Muscle layer of duodenum (tissue), 2 donors: Measurements from ENCODE around the gene ADD2.

Source experiments
- H3K27ac ChIP-seq: one replicate; pipeline ENCODE4 v1.7.0; 2013; ENCODE audit warnings: mild to moderate bottlenecking, low read length
- H3K27me3 ChIP-seq: one replicate; pipeline ENCODE4 v1.7.0; 2013; ENCODE audit warnings: low read depth, mild to moderate bottlenecking, control low read depth, low read length
- H3K36me3 ChIP-seq, 2 donors: one replicate each; pipeline ENCODE4 v1.7.0; 2013; ENCODE audit warnings: low read length in 2 of 2, control low read depth in 1 of 2, mild to moderate bottlenecking in 1 of 2; ENCODE audit not compliant: insufficient read depth in 2 of 2, control insufficient read depth in 1 of 2
- H3K4me1 ChIP-seq, 2 donors: one replicate each; pipeline ENCODE4 v1.7.0; 2013; ENCODE audit warnings: low read length in 2 of 2, mild to moderate bottlenecking in 2 of 2, control low read depth in 1 of 2, moderate library complexity in 1 of 2; ENCODE audit not compliant: insufficient read depth in 2 of 2, control insufficient read depth in 1 of 2
- H3K4me3 ChIP-seq, 2 donors: one replicate each; pipeline ENCODE4 v1.7.0; 2013; ENCODE audit warnings: low read length in 2 of 2, low read depth in 1 of 2, mild to moderate bottlenecking in 1 of 2
- H3K9me3 ChIP-seq, 2 donors: one replicate each; pipeline ENCODE4 v1.7.0; 2013; ENCODE audit warnings: low read length in 2 of 2, control low read depth in 1 of 2, mild to moderate bottlenecking in 1 of 2; ENCODE audit not compliant: control insufficient read depth in 1 of 2
- donor health status: healthy.

ADD2 gene

DNA sequence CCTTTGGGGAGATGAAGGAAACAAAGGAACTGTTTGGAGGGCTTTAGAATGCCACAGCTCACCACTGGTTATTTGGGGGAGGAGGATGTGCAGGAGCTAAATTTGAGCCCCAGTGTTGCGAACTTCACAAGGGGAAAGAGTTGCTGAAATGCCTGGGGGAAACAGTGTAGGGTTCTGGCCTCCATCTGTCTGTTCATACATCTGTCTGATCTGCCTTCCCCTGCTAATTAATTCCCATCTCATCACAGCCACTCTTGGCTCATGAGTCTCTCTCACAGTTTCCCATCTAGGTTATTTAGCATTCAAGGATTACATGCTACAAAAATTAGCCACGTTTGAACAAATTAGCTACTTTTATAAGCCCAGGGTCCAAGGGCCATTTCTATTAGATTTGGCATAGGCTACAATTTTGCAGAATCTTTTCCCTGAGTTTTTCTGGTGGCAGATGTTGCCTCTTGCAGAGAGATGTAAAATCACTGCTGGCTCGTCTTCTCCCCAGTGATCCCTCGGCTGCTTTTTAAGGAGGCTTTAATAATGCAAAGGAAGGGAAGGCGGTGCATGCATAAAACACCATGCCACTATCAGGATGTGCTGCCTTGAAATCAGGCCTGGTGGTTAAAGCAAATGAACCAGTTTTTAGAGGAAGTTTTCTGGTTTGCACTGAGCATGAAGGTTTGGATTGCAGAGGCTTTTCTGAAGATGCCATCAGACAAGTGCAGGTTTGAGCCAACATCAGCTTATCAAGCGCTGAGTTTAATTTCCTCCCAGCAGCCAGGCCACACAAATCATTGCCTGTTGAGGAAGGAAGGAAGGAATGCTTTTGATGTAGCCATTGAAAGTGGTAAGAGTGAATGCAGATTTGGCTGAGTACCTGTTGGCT is 35.0 kb downstream of the ADD2 start:
- H3K36me3 ChIP-seq = no peaks in the 10 kb centered on the region
- H3K27me3 ChIP-seq = no peaks in the 10 kb centered on the region
- no peaks in the 10 kb centered on the region for H3K4me1 ChIP-seq
- H3K4me3 ChIP-seq = no peak overlapping the region
- no peaks in the 10 kb centered on the region for H3K9me3 ChIP-seq
- no peak overlapping the region for H3K27ac ChIP-seq

DNA sequence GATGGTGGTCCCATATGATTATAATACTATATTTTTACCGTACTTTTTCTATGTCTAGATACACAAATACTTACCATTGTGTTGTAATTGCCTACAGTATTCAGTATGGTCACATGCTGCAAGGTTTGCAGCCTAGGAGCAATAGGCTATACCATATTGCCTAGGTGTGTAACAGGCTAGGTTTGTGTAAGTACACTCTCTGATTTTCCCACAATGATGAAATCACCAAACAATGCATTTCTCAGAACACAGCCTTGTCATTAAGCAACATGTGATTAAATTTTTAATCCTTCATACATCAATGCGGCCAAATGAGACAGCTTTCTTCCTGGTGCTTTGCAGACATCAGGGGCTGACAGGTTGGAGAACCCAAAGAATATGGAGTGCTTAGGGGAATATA is 37.3 kb downstream of the ADD2 start:
- Histone ChIP-seq H3K4me3 (no peak overlapping the region), H3K4me1 (no peaks in the 10 kb centered on the region), H3K9me3 (no peaks in the 10 kb centered on the region), H3K27me3 (no peaks in the 10 kb centered on the region), H3K27ac (no peak overlapping the region), H3K36me3 (no peaks in the 10 kb centered on the region)

DNA sequence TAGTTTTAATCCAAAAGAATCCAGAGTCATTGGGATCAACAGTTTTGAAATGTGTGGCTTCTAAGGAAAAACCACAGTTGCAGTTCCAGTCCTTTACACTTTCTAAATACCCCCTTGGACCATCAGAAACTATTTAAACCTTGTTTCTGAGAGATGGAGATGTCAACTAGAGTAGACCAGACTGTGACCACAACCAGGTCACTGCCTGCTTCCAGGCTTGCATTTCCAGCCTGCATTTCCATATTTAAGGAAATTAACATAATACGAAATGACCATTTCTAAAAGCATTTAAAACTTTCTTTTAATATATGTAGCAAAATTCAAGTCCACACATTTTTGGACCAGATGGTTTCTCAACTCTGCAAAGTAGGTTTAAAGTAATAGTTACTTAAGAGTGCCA is 38.4 kb downstream of the ADD2 start:
- no peaks in the 10 kb centered on the region for H3K36me3 ChIP-seq
- H3K4me3 ChIP-seq = no peak overlapping the region
- H3K9me3 ChIP-seq = no peaks in the 10 kb centered on the region
- H3K27ac ChIP-seq = no peak overlapping the region
- H3K27me3 ChIP-seq = no peaks in the 10 kb centered on the region
- H3K4me1 ChIP-seq = no peaks in the 10 kb centered on the region

DNA sequence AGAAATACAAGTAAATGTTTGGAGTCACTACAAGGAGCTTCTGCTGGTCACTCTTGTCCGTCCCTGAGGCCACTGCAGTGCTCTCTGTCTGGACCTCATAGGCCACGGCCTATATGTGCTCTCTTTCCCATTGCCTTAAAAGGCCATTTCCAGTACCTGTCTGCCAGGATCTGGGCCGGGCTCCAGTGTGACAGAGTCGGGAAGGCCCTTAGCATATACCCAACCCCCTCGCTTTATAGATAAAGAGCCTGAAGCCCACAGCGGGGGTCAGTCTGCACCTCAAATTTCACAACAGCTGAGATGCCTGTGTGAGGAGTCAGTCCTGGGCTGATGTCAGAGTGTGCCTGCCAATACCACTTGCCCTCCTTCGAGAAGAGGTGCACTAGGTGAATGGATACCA is 39.9 kb downstream of the ADD2 start:
- no peaks in the 10 kb centered on the region for H3K27me3 ChIP-seq
- no peaks in the 10 kb centered on the region for H3K36me3 ChIP-seq
- H3K4me3 ChIP-seq = no peak overlapping the region
- no peaks in the 10 kb centered on the region for H3K4me1 ChIP-seq
- no peak overlapping the region for H3K27ac ChIP-seq
- H3K9me3 ChIP-seq = no peaks in the 10 kb centered on the region

DNA sequence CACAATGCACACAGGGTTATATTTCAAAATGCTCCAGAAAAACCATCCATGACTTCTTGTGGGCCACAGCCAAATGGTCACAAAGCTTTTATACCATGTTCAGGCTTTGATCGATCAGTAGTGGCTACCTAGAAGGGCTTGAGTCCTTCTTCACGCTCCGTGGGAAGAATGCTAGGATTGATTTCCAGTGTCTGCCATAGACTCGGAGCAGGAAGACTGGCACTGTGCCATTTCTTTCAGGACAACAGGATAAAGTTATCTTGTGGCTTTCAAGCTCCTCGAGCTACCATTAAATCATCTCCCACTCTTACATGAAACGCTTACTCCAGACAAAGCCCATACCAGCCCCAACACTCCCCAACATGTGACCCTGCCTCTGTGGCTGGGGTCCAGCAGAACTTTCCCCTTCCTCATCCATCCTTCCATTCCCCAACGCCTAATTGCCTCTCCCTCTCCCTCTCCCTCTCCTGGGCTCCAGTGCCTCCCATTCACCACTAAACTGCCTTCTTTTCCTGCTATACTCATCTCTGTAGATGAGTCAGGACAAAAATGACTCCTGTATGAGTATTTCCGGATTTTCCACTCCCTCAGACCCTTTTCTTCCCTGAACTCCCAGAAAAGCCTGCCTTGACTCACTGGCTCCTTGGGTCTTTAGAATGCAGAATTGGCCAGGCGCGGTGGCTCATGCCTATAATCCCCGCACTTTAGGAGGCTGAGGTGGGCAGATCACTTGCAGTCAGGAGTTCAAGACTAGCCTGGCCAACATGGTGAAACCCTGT is 40.9 kb downstream of the ADD2 start:
- Histone ChIP-seq H3K27ac (no peak overlapping the region), H3K27me3 (no peaks in the 10 kb centered on the region), H3K9me3 (no peaks in the 10 kb centered on the region), H3K36me3 (no peaks in the 10 kb centered on the region), H3K4me1 (no peaks in the 10 kb centered on the region), H3K4me3 (no peak overlapping the region)

DNA sequence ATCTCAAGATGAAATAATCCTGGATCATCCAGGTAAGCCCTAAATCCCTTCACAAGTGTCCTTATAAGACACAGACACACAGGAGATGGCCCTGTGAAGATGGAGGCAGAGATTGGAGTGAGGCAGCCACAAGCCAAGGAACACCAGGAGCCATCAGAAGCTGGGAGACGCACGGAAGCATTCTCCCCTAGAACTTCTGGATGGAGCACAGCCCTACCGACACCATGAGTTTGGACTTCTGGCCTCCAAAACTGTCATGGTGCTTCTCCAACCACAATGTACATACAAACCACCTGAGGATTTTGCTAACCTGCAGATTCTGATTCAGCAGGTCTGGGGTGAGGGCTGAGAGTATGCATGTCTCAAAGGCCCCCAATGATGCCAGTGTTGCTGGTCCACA is 42.5 kb downstream of the ADD2 start:
- Histone ChIP-seq H3K36me3 (no peaks in the 10 kb centered on the region), H3K4me3 (no peak overlapping the region), H3K27ac (no peak overlapping the region), H3K27me3 (no peaks in the 10 kb centered on the region), H3K9me3 (no peaks in the 10 kb centered on the region), H3K4me1 (no peaks in the 10 kb centered on the region)

DNA sequence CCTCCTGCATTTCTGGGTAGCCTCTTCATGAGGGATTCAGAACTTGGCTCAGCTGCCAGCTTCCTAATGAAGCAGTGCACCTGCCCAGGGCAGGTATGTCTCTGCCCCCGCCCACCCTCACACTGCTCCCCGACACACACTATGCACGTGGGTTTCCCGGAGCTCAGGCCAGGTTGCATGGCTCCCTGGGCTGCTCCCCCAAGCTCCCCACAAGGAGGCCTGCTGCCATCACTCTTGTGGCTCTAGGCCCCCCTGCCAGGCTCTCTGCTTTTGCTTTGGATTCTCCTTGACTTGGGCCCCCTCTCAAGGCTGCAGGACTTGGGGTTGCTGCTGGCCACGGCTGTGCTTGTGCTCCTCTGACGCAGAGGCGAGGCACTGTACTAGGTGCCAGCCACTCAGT is 43.6 kb downstream of the ADD2 start:
- H3K4me1 ChIP-seq = no peaks in the 10 kb centered on the region
- H3K9me3 ChIP-seq = no peaks in the 10 kb centered on the region
- H3K27me3 ChIP-seq = no peaks in the 10 kb centered on the region
- H3K36me3 ChIP-seq = no peaks in the 10 kb centered on the region
- no peak overlapping the region for H3K27ac ChIP-seq
- no peak overlapping the region for H3K4me3 ChIP-seq

DNA sequence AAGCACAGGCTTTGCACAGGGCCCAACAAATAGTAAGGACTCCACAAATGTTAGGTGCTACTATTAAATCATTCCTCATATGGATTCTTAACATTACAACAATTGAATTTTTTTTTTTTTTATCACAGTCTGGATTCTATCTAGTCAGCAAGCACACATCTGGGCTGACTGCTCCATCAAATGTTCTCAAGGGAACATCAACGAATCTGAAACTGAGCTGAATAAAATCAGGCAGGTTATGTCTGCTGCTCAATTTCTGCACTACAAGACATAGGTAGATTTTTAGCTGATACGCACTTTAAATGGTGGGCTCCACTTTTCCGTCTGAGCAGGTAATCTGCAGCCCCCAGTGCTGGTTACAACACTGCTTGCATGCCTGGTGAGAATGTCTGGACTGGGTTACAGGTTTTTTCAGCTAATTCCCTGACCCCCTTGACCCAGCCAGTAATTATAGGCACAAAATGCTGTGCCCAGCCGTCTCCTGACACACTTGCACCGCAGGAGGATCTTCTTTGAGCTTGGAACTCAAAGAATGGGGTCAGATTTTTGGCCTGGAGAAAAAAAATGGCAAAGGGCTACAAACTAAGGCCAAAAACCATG is 44.6 kb downstream of the ADD2 start:
- Histone ChIP-seq H3K27me3 (no peaks in the 10 kb centered on the region), H3K9me3 (no peaks in the 10 kb centered on the region), H3K4me3 (no peak overlapping the region), H3K27ac (no peak overlapping the region), H3K4me1 (no peaks in the 10 kb centered on the region), H3K36me3 (no peaks in the 10 kb centered on the region)

DNA sequence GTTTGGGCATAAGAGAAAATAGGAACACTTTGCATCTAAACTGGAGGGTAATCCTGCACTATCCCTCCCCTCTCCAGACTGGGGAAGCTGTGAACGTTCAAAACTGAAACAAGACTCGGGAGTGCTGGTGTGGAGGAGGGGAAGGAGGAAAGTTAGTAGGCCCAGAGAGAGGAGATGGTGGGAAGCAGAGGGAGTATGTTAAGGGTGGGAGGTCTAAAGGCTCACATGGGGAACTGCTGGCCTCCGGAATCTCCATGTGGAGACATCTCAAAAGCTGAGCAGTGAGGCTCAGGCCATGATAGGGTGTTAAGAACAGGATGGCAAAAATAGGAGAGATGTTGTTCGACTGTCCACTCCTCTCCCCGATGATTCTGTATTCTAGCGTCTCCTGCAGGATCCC is 47.9 kb downstream of the ADD2 start:
- Histone ChIP-seq H3K4me3 (no peak overlapping the region), H3K36me3 (no peaks in the 10 kb centered on the region), H3K27ac (no peak overlapping the region), H3K4me1 (peaks cover 0 to 7% of the 10 kb centered on the region in 2 donors), H3K9me3 (no peaks in the 10 kb centered on the region), H3K27me3 (no peaks in the 10 kb centered on the region)

DNA sequence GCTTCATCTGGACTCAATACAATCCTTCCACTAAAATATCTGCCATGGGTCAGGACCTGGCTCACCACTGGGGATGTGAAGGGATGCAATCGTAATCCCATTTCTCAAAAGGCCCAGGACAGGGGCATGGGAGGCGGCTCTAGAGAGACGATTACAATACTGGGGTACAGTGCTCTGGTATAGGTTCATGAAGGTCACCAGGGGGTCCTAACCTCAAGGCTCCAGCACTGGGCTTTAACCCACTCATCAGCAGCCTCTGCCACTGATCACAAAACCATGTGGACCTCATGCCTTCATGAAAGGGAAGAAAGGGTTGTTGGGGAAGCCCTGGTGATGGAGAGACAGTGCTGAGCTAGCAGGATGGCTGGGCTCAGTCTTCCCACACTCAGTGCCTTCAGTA is 48.8 kb downstream of the ADD2 start:
- Histone ChIP-seq H3K36me3 (no peaks in the 10 kb centered on the region), H3K4me3 (no peak overlapping the region), H3K27ac (no peak overlapping the region), H3K9me3 (no peaks in the 10 kb centered on the region), H3K4me1 (peaks cover 0 to 7% of the 10 kb centered on the region in 2 donors), H3K27me3 (no peaks in the 10 kb centered on the region)

DNA sequence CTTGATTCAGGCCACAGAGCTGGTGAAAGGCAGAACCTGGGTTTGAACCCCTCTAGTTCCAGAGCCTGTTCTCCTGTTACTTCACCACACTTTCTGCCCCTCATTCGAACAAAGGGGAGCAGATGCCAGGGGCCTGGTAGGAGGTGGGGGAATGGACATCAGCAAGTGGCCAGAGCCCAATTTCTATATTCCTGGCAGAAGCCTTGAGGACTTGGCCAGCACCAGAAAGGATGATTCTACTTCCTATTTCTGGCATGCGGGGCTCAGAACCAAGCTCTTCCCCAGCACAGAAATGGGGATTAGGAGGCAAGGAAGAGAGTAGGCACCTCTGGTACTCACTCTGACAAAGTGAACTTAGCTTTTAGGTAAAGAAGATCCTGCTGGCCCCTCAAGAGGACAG is 49.3 kb downstream of the ADD2 start:
- Histone ChIP-seq H3K27ac (no peak overlapping the region), H3K27me3 (no peaks in the 10 kb centered on the region), H3K9me3 (no peaks in the 10 kb centered on the region), H3K36me3 (no peaks in the 10 kb centered on the region), H3K4me1 (peaks cover 0 to 7% of the 10 kb centered on the region in 2 donors), H3K4me3 (no peak overlapping the region)
